ENCODE results near the gene PFKP.

Gene PFKP

DNA sequence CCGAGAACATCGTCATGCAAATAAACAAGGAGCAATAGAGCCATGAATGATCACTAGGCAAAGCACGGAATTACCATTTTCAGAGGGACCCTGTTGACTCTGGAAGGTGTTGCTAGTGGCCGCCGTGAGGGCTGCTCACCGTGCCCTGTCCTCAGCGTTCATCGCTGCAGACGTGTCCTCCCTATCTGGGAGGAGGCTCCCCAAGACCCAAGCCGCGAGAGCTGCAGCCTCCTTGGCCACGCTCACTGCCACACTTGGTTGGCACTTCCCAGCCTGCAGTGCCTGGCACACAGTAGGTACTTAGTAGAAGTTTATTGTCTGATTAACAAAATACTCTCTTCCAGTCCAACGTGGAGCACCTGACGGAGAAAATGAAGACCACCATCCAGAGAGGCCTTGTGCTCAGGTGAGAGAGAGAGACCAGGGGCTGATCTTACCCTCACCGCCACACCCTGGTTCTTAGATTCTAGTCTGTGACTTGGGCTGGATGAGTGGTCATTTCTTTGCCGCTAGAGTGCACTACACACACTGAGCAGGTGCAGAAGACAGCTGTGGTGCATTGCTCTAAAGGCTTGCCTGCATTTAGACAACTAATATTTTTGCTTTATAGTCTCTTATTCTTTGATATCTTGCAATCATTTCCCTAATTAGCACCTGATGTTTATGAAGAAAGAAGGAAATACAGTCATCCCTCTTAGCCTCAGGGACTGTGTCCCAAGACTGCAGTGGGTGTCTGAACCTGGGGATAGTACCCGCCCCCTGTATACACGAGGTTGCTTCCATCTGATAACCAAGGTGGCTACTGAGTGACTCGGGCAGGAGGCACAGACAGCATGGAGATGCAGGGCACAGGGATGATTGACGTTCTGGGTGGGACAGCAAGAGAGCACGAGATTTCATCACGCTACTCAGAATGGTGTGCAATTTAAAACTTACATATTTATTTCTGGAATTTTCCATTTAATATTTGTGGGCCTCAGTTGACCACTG, 65.0 kb downstream of the PFKP start:
- Histone ChIP-seq H3K36me3 (ENCODE audit: control insufficient read depth, insufficient read depth, low read length, severe bottlenecking) (peaks cover 43% of the 10 kb centered on the region), H3K9me3 (ENCODE audit: control insufficient read depth, low read length) (no peaks in the 10 kb centered on the region), H3K4me3 (ENCODE audit: low read length) (no peak overlapping the region), H3K4me1 (ENCODE audit: control insufficient read depth, insufficient read depth, low read length) (peaks cover 25% of the 10 kb centered on the region), H3K9ac (ENCODE audit: low read length) (no peak overlapping the region), H3K27me3 (replicated peaks; ENCODE audit: control insufficient read depth, insufficient read depth, low read length) (no peaks in the 10 kb centered on the region)
- DNase-seq (ENCODE audit: low read depth) = peak; percentile 21

DNA sequence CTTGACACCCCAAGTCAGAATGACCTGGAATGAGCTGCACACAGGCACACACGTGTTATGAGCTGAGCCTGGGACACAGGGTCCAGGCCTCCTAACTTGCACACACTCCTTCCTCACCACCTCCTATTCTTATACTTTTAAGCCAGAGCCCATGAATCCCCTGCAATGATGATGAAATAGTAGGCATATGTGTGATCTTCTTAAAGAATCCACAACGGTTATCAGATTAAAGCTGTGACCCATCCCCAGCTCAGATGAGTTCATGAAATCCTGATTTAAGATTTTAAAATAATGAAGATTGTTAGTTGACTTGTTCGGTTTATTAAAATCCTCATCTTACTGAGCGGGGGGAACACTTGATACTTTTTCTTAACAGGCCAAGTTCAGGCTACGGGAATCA, 66.6 kb downstream of the PFKP start:
- H3K9me3 ChIP-seq (ENCODE audit: control insufficient read depth, low read length) = no peaks in the 10 kb centered on the region
- H3K27me3 ChIP-seq (replicated peaks; ENCODE audit: control insufficient read depth, insufficient read depth, low read length) = no peaks in the 10 kb centered on the region
- no peak overlapping the region for H3K4me3 ChIP-seq (ENCODE audit: low read length)
- peaks cover 59% of the 10 kb centered on the region for H3K36me3 ChIP-seq (ENCODE audit: control insufficient read depth, insufficient read depth, low read length, severe bottlenecking)
- no peak for DNase-seq (ENCODE audit: low read depth)
- H3K4me1 ChIP-seq (ENCODE audit: control insufficient read depth, insufficient read depth, low read length) = peaks cover 32% of the 10 kb centered on the region
- no peak overlapping the region for H3K9ac ChIP-seq (ENCODE audit: low read length)

DNA sequence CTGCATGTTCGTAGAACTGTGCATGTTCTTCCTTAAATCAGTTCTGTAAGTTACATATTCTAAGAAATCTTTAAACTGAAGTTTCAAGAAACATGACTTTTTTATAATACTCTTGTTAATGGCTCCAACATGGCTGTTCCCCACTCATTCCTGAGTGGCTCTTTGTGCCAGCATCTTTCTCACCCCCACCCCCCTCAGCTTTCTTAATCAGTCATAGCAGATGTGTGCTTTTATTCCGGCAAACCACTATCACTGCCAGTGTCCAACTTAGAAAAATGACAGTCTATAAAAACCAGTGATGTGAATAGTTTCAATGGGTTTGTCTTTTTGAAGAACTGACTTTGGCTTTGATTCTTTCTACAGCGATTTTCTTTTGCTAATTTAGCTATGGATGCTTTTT, 67.7 kb downstream of the PFKP start:
- no peaks in the 10 kb centered on the region for H3K9me3 ChIP-seq (ENCODE audit: control insufficient read depth, low read length)
- H3K4me3 ChIP-seq (ENCODE audit: low read length) = no peak overlapping the region
- no peak for DNase-seq (ENCODE audit: low read depth)
- H3K4me1 ChIP-seq (ENCODE audit: control insufficient read depth, insufficient read depth, low read length) = peaks cover 32% of the 10 kb centered on the region
- no peaks in the 10 kb centered on the region for H3K27me3 ChIP-seq (replicated peaks; ENCODE audit: control insufficient read depth, insufficient read depth, low read length)
- H3K36me3 ChIP-seq (ENCODE audit: control insufficient read depth, insufficient read depth, low read length, severe bottlenecking) = peaks cover 67% of the 10 kb centered on the region
- H3K9ac ChIP-seq (ENCODE audit: low read length) = no peak overlapping the region

DNA sequence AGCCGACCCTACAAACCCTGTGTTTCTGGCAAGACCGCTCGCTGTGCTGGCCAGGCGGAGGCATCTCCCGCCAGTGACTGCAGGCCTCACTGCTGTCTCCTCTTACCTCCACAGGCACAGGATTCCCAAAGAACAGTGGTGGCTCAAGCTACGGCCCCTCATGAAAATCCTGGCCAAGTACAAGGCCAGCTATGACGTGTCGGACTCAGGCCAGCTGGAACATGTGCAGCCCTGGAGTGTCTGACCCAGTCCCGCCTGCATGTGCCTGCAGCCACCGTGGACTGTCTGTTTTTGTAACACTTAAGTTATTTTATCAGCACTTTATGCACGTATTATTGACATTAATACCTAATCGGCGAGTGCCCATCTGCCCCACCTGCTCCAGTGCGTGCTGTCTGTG, 69.0 kb downstream of the PFKP start:
- no peaks in the 10 kb centered on the region for H3K27me3 ChIP-seq (replicated peaks; ENCODE audit: control insufficient read depth, insufficient read depth, low read length)
- H3K4me1 ChIP-seq (ENCODE audit: control insufficient read depth, insufficient read depth, low read length) = peaks cover 30% of the 10 kb centered on the region
- peaks cover 76% of the 10 kb centered on the region for H3K36me3 ChIP-seq (ENCODE audit: control insufficient read depth, insufficient read depth, low read length, severe bottlenecking)
- peak overlapping the region; percentile 48 for H3K9ac ChIP-seq (ENCODE audit: low read length)
- H3K4me3 ChIP-seq (ENCODE audit: low read length) = peak overlapping the region; percentile 7
- no peaks in the 10 kb centered on the region for H3K9me3 ChIP-seq (ENCODE audit: control insufficient read depth, low read length)
- no peak for DNase-seq (ENCODE audit: low read depth)

DNA sequence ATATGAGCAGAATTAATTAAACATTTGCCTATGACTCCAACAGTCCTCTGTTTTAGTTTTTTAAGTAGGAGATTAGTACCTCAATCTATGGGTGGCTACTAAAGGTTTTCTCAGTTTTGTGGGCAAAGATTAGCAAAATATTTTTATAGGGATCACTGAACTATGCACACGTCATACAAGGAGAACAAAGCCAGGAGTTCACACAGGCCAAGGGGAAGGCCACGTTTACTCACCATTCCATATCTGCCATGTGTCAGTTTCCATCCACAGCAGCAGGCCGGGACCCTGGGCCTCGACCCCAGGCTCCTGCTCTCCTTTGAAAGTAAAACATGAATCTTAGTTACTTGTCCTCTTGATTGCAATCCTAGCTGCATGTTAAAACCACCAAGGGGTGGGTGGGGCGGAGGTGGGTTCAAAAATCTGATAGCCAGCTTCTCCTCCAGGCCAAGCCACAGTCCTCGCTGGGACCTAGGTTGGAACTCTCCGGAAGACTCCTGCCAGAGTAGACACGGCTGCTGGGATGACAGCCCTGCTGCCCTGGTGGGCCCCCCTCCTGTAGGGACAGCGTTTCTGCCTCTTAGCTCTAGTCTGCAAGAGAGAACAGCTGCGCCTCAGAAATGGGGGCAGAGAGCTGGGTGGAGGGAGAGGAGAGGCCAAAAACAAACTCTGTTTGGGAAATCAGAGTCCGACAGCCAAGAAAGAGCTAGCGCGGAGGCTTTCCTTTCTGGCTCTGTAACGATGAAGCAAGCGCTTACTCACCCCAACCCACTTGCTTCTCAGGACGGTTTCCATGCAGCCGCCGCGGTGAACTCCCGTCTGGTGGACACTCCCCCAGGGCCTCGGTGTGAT, 69.6 kb downstream of the PFKP start:
- no peak for DNase-seq (ENCODE audit: low read depth)
- Histone ChIP-seq H3K9me3 (ENCODE audit: control insufficient read depth, low read length) (no peaks in the 10 kb centered on the region), H3K27me3 (replicated peaks; ENCODE audit: control insufficient read depth, insufficient read depth, low read length) (no peaks in the 10 kb centered on the region), H3K4me3 (ENCODE audit: low read length) (peak overlapping the region; percentile 7), H3K4me1 (ENCODE audit: control insufficient read depth, insufficient read depth, low read length) (peaks cover 30% of the 10 kb centered on the region), H3K36me3 (ENCODE audit: control insufficient read depth, insufficient read depth, low read length, severe bottlenecking) (peaks cover 79% of the 10 kb centered on the region), H3K9ac (ENCODE audit: low read length) (peak overlapping the region; percentile 48)

DNA sequence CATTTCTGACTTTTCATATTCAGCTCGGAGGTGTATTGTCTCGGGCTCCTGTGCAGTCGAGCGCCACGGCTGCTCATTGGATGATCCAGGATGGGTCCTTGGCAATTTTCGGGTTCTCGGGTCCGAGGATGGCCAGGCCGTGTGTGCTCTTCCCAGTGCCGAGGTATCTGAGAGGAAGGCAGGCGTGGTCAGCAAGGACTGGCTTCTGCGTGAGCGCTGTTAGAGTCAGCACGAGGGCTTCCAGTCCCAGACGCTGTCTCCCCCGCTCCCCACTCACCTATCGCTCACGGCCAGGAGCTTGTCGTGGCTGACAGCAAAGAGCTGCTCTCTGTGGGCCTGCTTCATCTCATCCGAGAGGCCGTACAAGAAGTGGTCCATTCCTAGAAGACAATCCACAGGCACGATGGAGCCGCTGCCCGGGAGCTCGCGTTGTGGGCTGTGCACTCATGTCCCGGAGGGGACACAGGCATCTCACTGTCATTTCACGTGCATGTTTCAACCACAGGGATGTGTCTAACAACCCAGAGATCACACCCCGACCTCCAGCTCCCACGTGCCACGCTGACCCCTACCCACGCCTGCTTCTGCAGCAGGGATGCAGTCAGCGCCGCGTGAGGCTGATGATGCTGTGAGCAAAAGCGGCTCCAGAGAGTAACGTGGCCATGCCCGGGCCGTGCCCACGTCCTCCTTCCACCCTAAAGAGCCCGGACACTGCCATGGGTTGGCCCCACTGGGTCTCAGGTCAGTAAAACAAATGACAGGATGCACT, 70.8 kb downstream of the PFKP start:
- DNase-seq (ENCODE audit: low read depth) = no peak
- Histone ChIP-seq H3K4me3 (ENCODE audit: low read length) (no peak overlapping the region), H3K9ac (ENCODE audit: low read length) (no peak overlapping the region), H3K27me3 (replicated peaks; ENCODE audit: control insufficient read depth, insufficient read depth, low read length) (no peaks in the 10 kb centered on the region), H3K4me1 (ENCODE audit: control insufficient read depth, insufficient read depth, low read length) (peaks cover 30% of the 10 kb centered on the region), H3K9me3 (ENCODE audit: control insufficient read depth, low read length) (no peaks in the 10 kb centered on the region), H3K36me3 (ENCODE audit: control insufficient read depth, insufficient read depth, low read length, severe bottlenecking) (peaks cover 80% of the 10 kb centered on the region)

DNA sequence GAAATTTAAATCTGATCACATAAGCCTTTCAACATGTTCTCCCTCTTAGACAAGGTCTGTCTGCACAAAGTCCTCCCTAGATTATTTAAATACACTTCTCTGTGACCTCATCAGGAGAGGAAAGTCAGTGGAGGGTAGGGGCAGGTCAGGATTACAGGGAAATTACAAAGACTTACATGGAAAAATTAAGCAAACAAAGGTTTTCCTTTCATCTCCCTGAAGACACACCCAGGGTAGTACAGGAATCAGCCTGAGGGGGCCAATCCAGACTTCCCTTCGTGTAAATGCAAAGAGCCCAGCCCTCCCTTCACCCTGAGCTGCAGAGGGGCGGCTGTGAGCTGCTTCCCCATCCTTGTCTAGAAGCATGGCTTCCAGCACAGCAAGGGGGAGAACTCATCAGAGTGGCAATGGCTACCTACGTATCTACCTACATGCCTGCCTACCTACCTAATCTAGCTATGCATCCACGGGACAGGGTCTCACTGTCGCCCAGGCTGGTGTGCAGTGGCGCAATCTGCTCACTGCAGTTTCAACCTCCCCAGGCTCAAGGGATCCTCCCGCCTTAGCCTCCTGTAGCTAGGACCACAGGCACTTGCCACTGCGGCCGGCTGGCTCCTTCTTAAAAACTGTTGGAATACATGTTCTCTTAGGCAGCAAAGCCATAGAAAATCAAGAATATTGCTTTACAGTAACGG, 72.0 kb downstream of the PFKP start:
- no peaks in the 10 kb centered on the region for H3K9me3 ChIP-seq (ENCODE audit: control insufficient read depth, low read length)
- H3K27me3 ChIP-seq (replicated peaks; ENCODE audit: control insufficient read depth, insufficient read depth, low read length) = no peaks in the 10 kb centered on the region
- peaks cover 30% of the 10 kb centered on the region for H3K4me1 ChIP-seq (ENCODE audit: control insufficient read depth, insufficient read depth, low read length)
- H3K36me3 ChIP-seq (ENCODE audit: control insufficient read depth, insufficient read depth, low read length, severe bottlenecking) = peaks cover 84% of the 10 kb centered on the region
- H3K4me3 ChIP-seq (ENCODE audit: low read length) = no peak overlapping the region
- no peak for DNase-seq (ENCODE audit: low read depth)
- no peak overlapping the region for H3K9ac ChIP-seq (ENCODE audit: low read length)

DNA sequence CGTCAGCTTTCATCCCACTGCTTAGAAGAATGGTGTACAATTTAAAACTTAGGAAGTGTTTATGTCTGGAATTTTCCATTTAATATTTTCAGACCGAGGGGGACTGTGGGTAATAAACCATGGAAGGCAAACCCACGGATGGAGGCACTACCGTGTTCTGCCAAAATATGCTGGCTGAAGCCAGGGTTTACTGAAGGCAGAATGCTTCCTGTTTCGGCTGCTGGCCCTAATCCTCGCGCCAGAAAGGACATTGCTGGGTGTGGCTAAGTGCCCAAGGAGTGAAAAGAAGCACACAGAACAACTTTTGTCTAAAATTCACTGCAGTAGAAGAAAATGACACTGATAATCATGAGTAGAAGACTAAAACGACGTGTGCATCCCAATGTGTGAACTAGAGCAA, 72.9 kb downstream of the PFKP start:
- Histone ChIP-seq H3K4me3 (ENCODE audit: low read length) (no peak overlapping the region), H3K36me3 (ENCODE audit: control insufficient read depth, insufficient read depth, low read length, severe bottlenecking) (peaks cover 84% of the 10 kb centered on the region), H3K9ac (ENCODE audit: low read length) (no peak overlapping the region), H3K4me1 (ENCODE audit: control insufficient read depth, insufficient read depth, low read length) (peaks cover 28% of the 10 kb centered on the region), H3K9me3 (ENCODE audit: control insufficient read depth, low read length) (no peaks in the 10 kb centered on the region), H3K27me3 (replicated peaks; ENCODE audit: control insufficient read depth, insufficient read depth, low read length) (no peaks in the 10 kb centered on the region)
- DNase-seq (ENCODE audit: low read depth) = no peak

DNA sequence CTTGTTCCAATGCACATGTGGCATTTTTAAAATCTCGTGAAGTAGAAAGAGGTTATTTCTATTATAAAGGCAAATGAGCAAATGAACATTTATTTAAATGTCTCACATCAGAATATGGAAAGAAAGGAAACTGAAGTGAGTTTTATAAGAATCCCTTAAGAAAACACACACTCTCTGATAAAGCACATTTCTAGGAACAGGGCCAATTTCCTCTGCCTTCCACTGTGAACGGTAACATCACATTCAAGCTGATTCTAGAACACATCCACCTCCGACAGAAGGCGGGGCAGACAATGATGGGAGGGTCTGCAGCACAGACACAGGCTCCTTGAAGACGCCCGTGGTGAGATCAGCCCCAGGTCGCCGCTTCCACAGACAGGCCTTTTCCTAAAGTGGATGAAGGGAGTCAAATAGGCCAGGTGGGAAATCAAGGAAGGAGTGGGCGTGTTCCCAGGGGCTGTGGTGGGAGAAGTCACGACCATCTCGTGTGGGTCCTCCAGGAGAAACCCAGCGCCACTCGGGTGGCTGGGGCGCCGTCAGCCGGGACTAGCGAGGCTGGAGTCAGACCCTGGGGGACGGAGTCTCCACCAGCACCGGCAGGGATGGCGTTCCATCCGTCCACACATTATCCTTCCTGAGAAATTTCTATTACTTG, 74.1 kb downstream of the PFKP start:
- Histone ChIP-seq H3K36me3 (ENCODE audit: control insufficient read depth, insufficient read depth, low read length, severe bottlenecking) (peaks cover 91% of the 10 kb centered on the region), H3K4me3 (ENCODE audit: low read length) (no peak overlapping the region), H3K9me3 (ENCODE audit: control insufficient read depth, low read length) (no peaks in the 10 kb centered on the region), H3K27me3 (replicated peaks; ENCODE audit: control insufficient read depth, insufficient read depth, low read length) (no peaks in the 10 kb centered on the region), H3K4me1 (ENCODE audit: control insufficient read depth, insufficient read depth, low read length) (peaks cover 16% of the 10 kb centered on the region), H3K9ac (ENCODE audit: low read length) (no peak overlapping the region)
- DNase-seq (ENCODE audit: low read depth) = no peak

DNA sequence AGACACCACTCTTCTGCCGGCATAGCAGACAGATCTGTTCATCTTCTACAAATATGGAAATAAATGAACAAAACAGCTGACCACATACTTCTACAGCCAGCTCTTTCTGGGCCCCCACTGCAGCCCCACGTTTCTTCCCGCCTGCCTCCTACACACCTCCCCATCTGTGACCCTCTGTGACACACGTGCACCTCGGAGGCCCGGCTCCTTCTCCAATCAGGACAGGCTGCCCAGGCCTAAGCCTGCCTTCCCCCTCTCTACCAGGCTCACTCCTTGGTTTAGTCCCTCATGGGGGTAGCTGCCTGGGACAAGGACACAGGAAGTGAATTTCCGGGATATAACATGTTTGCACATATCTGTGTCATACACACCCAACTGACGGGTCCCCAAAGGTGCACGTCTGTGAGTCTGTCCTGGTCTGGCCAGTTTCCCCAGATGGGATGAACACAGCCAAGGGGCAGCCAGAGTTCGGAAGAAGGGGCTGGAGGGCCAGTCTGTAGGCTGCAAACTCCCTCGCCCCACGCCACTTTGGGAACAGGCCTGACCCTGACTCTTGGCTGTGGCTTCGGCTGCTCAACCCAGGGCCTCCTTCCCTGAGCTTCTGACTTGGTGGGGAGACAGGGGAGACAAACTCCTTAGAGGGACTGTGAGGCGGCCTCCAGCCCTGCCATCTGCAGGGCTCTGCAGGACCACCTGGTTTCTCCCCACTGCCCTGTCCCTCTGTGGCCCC, 75.0 kb downstream of the PFKP start:
- no peak overlapping the region for H3K4me3 ChIP-seq (ENCODE audit: low read length)
- H3K36me3 ChIP-seq (ENCODE audit: control insufficient read depth, insufficient read depth, low read length, severe bottlenecking) = peaks cover 99% of the 10 kb centered on the region
- H3K4me1 ChIP-seq (ENCODE audit: control insufficient read depth, insufficient read depth, low read length) = peaks cover 7% of the 10 kb centered on the region
- H3K9me3 ChIP-seq (ENCODE audit: control insufficient read depth, low read length) = no peaks in the 10 kb centered on the region
- H3K9ac ChIP-seq (ENCODE audit: low read length) = no peak overlapping the region
- no peaks in the 10 kb centered on the region for H3K27me3 ChIP-seq (replicated peaks; ENCODE audit: control insufficient read depth, insufficient read depth, low read length)
- no peak for DNase-seq (ENCODE audit: low read depth)
